OCI-LY7 (cell line): ENCODE results near the gene PMS1.

Experiments
- EZH2phosphoT487 ChIP-seq: fragments of 200-600 bp; sonication (generic); IDR thresholded peaks from 2 replicates; pipeline ENCODE4 v1.6.1; 2018; ENCODE audit warnings: low read depth, borderline replicate concordance, mild to moderate bottlenecking, mixed run types, antibody characterized with exemption, low read length, moderate library complexity, mixed read lengths
- TF ChIP-seq, protein P1 (sequence below): fragments of 200-600 bp; sonication (generic); conservative IDR thresholded peaks from 2 replicates; pipeline ENCODE4 v1.5.1; 2014; ENCODE audit warnings: mild to moderate bottlenecking, antibody characterized with exemption, low read length, moderate library complexity, mixed read lengths

DNA sequence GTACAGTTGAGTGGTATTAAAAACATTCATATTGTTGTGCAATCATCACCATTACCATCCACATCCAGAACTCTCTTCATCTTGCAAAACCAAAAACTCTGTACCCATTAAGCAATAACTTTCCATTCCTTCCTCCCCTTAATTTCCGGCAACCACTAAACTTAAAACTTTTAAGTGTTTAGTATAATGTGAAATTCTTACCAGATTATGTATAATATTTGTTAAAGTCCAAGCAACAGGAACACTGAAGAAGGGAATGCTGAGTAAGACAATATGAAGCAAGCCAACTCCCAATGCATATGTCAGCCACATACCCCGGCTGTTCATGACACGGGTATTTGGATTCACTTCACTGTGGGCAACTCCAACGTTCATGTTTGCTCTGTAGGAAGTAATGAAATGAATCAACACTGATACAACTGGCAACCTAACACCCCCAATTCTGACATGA lies 2.0 kb upstream of the PMS1 start:
- TF ChIP-seq, protein P1, sequence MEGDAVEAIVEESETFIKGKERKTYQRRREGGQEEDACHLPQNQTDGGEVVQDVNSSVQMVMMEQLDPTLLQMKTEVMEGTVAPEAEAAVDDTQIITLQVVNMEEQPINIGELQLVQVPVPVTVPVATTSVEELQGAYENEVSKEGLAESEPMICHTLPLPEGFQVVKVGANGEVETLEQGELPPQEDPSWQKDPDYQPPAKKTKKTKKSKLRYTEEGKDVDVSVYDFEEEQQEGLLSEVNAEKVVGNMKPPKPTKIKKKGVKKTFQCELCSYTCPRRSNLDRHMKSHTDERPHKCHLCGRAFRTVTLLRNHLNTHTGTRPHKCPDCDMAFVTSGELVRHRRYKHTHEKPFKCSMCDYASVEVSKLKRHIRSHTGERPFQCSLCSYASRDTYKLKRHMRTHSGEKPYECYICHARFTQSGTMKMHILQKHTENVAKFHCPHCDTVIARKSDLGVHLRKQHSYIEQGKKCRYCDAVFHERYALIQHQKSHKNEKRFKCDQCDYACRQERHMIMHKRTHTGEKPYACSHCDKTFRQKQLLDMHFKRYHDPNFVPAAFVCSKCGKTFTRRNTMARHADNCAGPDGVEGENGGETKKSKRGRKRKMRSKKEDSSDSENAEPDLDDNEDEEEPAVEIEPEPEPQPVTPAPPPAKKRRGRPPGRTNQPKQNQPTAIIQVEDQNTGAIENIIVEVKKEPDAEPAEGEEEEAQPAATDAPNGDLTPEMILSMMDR = no peak
- TF ChIP-seq EZH2phosphoT487 = no peak
